KBM-7 (cell line): ENCODE measurements around the gene FA2H.
"Not testable (repeated sequence)": the region's sequence is repeated elsewhere in the genome, so short reads cannot be mapped to it uniquely, and the experiment has no call there.

Experiments used
- DNase-seq: peaks from one replicate; pipeline ENCODE4 v3.0.0-alpha.2; 2015
- in situ Hi-C: fragments of 300-500 bp; cut with MboI; formaldehyde crosslinking; loops from 2 replicates; pipeline ENCODE4 v1.14.3; 2020; ENCODE audit warnings: low sequenced_read_pairs, low pct_unique_long_range_greater_than_20kb, mixed read lengths

The FA2H gene

DNA sequence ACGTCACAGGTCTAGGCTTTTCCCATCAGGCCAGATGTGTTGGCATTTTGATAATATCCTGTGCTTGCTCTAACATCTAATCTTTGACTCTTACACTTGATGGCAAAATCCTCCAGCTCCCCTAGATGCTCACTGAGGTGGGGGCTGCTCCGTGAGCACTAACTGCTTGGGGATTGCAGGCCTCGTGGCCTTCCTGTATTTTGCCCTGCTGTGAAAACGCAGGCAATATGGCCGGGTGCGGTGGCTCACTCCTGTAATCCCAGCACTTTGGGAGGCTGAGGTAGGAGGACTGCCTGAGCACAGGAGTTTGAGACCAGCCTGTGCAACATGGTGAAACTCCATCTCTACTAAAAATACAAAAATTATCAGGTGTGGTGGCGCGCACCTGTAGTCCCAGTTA lies 64.2 kb downstream of the FA2H start:
- no peak for DNase-seq
- in situ Hi-C loops: no loop called here

DNA sequence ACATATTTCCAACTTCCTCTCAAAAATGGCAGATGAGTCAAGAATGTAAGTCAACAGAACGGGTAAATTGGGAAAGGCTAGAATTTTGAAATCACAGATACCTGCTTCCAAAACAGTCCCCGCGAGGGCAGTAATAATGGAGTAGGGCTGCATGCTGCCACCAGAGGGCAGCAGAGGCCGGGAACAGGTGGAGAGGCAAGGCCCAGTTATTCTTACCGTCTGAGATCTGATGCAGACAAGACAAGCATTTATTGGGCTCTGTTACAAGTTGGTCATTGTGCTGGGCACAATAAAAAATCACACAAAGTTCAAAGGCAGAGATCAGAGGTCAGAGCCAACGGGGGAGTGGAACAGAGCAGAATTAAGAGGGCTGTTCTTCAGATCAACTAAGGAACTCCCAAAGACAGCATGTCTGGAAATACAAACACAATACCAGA lies 65.2 kb downstream of the FA2H start:
- DNase-seq: peak; percentile 80
- in situ Hi-C loops: no loop called here

GRCh38 chr16:74700438-74701225 lies 74.0 kb downstream of the FA2H start, which contains the start of gene MLKL:
Gene MLKL, minus strand, starts transcription at chr16:74700862. Its CDS starts 5,105 bp downstream, at chr16:74695757.
- in situ Hi-C loops: no loop called here
- DNase-seq: peak; percentile 90

DNA sequence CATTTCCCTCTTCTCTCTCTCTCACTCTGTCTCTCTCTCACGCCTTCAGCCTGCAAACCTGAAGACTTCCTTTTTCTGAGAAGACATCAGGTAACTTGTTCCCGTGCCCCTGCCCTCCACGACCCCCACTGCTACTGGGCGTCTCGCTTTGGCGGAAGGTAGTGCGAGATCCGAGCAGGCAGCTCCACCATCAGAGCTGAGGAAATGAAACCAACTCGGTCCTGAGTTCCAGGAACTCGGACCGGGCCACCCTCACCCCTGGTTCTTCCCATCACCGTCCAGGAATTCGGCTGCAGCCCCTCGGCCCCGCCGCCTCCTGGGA lies 74.5 kb downstream of the FA2H start:
- in situ Hi-C loops: no loop called here
- no peak for DNase-seq

DNA sequence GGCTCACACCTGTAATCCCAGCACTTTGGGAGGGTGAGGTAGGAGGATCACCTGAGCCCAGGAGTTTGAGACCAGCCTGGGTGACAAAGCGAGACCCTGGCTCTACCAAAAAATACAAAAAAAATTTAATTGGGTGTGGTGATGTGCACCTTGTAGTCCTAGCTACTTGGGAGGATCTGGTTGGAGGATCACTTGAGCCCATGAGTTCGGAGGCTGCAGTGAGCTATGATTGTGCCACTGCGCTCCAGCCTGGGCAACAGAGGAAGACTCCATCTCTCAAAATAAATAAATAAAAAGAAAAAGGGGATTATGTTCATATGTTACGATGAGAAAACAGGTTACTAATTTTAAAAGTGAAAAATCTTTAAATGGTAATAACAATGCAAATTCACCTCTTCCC lies 75.0 kb downstream of the FA2H start:
- DNase-seq: peak; percentile 21
- in situ Hi-C loops: no loop called here

DNA sequence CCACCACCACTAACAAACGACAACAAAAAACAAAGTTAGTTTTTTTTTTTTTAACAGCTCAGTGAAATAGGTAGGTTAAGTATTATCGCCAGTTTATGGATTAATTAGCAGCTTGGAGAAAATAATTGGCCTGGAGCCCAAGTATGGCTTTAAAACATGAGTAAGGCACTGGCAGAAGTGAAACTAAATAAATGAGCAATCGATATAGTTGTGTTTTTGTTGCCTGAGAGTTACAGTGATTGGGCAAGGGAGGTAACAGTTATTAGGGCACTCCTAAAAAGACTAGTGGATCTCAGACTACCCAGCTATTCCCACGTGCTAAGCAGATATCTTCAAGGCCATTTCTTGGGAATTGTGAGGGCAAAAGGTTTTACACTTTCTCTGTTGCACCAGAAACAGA lies 76.4 kb downstream of the FA2H start:
- in situ Hi-C loops: no loop called here
- DNase-seq: no peak

- DNase-seq: peak; percentile 60
- in situ Hi-C loops: no loop called here
These were observed 78.9 kb downstream of the FA2H start for GRCh38 chr16:74695450-74696422.

GRCh38 chr16:74691093-74691855 lies 83.3 kb downstream of the FA2H start:
- in situ Hi-C loops: no loop called here

GRCh38 chr16:74682556-74682955 lies 92.1 kb downstream of the FA2H start:
- in situ Hi-C loops: no loop called here
- no peak for DNase-seq

More at GRCh38 chr16:74691093-74691855, 83.3 kb downstream of the FA2H start:
- DNase-seq: no peak

- no peak for DNase-seq
- in situ Hi-C loops: no loop called here
These were observed 93.9 kb downstream of the FA2H start for GRCh38 chr16:74680681-74681080.

DNA sequence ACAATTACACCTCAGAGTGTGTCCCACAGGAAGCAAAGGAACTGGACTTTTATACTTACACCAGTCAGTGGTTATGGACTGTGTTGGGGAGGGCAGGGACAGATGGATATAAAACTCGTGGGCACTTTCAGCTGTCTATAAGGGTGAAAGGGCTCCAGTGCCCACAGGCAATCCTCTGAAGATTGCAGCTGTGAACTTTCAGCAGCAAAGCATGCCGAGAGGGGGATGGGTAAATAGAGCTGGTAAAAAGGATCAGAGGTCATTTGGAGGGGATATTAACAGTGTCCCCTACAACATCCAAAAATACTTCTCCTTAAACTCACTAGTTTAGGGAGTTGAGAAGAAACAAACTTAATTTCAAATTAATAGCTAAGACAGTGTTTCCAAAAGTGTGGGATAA lies 94.6 kb downstream of the FA2H start:
- in situ Hi-C loops: no loop called here
- DNase-seq: no peak

DNA sequence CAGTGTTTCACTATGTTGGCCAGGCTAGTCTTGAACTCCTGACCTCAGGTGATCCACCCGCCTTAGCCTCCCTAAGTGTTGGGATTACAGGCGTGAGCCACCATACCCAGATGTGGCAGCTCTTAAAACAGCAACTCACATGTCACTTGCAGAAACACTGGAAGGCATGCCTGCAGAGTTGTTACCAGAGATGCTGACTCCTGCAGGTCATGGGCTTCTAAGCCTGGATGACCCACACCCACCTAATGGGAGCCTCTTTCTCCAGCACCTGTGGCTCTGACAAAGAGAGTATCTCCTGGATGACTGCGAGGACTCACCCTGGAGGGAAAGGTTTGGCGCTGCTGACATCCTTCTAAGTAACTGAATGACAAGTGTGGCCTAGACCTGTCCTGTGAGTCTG lies 96.8 kb downstream of the FA2H start:
- in situ Hi-C loops: no loop called here
- DNase-seq: no peak

GRCh38 chr16:74673876-74674275 lies 100.7 kb downstream of the FA2H start:
- in situ Hi-C loops: no loop called here
- DNase-seq: no peak

- DNase-seq, in situ Hi-C loops: not testable (repeated sequence)
These were observed 105.7 kb downstream of the FA2H start for GRCh38 chr16:74668877-74669276.

DNA sequence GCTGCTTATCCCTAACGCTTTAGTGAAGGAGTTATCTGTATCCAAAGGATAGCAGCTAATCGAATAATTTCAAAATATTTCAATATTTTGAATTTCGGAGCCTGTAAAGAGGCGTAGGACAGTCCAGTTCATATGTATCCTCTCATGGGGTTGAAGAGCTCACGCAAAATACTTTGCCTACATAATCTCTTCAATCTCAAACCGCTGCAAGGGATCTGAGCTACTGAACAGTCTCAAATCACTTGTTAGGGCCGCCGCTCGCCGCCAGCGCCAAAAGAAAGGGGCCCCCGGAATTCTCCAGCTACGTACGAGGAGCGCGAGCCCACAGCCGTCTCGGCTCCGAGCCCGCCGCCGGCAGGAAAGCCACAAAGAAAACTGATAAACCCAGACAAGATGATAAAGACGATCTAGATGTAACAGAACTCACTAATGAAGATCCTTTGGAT lies 107.3 kb downstream of the FA2H start:
- peak; percentile 63 for DNase-seq
- in situ Hi-C loops: no loop called here

DNA sequence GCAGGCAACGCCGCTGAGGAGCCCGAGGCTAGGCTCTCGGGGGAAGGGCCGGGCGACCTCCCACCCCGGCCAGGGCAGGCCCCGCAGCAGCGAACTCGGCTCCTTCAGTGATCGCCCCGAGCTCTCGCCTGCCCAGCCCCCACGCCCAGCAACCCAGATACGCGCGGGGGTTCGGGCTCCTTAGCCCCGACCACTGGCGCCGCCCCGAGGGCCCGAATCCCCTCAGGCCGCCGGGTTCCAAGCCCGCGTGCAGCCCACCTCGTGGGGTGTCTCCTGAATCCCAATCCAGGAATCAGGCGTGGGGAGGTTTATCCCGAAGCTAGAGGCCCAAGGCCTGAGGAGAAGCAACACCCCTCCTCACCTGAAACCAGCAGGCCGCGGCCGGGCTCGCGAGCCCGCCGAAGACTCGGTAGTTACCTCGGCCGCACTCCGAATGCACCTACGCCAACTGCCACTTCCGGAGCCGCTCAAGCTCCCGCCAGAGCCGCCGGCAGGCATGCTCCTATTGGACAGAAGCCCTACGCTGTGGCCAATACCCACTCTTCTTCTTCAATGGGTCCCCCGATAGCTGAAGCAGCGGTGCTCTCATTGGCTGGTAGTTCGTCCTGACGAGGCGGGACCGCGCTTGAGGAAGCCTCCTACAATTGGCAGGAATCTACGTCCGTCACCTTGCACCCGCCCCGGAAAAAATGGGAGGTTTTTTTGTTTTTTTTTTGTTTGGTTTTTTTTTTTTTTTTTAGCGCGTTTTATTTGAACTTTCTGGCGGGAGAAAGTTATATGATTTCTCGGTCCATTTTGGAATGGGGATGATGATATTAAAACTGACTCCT lies 108.0 kb downstream of the FA2H start, which contains the start of gene RFWD3:
RFWD3 (minus strand) TSS at position 453 of the 830 bp plus-strand sequence. CDS start 5,428 bp downstream, outside the sequence.
- peak; percentile 98 for DNase-seq

DNA sequence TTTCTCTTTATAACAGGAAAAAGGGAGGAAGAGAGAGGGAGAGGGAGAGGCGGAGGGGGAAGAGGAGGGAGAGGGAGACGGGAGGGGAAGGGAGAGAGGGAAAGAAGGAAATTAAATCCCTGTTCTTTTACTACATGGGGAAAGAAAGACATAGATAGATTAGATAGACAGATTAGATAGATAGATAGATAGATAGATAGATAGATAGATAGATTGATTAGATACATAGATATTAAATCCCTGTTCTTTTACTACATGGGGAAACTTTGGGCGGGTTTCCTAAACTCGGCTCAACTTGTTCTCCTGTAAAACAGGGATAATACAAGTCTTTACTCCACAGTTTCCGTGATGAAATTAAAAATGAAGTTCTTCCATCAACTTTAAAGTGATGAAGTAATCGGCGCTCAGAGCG lies 108.6 kb downstream of the FA2H start:
- in situ Hi-C loops: no loop called here
- DNase-seq: no peak

More for the DNA sequence above, 108.0 kb downstream of the FA2H start, which contains the start of gene RFWD3:
- in situ Hi-C loops: no loop called here
